ENCODE results near the gene TRAPPC2B. TPM values are rescaled to one million over a fixed set of nuclear protein-coding genes. Genes with fewer than 3 reads are reported as not detected.

TRAPPC2B gene
- total RNA-seq, 4 donors from 2014 or later, result 15.3 to 22.9 (median 16.9) TPM

GRCh38 chr19:57321751-57322150 lies 41.6 kb upstream of the TRAPPC2B start:
- TF ChIP-seq, protein P1, sequence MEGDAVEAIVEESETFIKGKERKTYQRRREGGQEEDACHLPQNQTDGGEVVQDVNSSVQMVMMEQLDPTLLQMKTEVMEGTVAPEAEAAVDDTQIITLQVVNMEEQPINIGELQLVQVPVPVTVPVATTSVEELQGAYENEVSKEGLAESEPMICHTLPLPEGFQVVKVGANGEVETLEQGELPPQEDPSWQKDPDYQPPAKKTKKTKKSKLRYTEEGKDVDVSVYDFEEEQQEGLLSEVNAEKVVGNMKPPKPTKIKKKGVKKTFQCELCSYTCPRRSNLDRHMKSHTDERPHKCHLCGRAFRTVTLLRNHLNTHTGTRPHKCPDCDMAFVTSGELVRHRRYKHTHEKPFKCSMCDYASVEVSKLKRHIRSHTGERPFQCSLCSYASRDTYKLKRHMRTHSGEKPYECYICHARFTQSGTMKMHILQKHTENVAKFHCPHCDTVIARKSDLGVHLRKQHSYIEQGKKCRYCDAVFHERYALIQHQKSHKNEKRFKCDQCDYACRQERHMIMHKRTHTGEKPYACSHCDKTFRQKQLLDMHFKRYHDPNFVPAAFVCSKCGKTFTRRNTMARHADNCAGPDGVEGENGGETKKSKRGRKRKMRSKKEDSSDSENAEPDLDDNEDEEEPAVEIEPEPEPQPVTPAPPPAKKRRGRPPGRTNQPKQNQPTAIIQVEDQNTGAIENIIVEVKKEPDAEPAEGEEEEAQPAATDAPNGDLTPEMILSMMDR (IDR thresholded peaks at IDR 0.05), result no peak
- DNase-seq (ENCODE audit: low spot score) (no peak), ATAC-seq (ENCODE audit: low FRiP score) (no peak)

- TF ChIP-seq, protein P1 (IDR thresholded peaks at IDR 0.05), result no peak
- ATAC-seq (ENCODE audit: low FRiP score) (no peak), DNase-seq (ENCODE audit: low spot score) (no peak)
Measured at GRCh38 chr19:57324992-57325391, 38.4 kb upstream of the TRAPPC2B start.

- ATAC-seq (ENCODE audit: low FRiP score) (no peak), DNase-seq (ENCODE audit: low spot score) (no peak)
- TF ChIP-seq, protein P1 (IDR thresholded peaks at IDR 0.05), result no peak
Measured at GRCh38 chr19:57327993-57328392, 35.4 kb upstream of the TRAPPC2B start.

GRCh38 chr19:57334191-57334590 lies 29.2 kb upstream of the TRAPPC2B start:
- ATAC-seq (ENCODE audit: low FRiP score), result no peak
- TF ChIP-seq, protein P1 (IDR thresholded peaks at IDR 0.05), result no peak

DNA sequence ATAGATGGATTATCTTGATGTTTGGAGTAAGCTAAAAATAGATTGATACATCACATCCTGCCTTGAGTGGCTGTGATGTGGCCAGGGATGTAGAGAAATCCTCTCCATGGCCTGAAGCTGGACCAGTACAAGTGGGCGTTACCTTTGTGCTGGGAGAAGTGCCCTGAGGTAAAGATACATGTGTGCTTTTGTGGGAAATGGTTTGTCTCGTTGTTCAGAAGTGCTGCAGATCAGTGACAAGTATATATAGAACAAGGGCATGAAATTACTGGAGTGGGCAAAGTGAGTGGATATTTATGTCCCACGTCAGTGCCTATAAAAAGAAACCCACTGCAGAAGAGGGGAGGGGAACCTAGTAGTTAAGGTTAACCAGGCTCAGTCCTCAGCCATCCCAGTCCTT lies 24.5 kb upstream of the TRAPPC2B start:
- TF ChIP-seq, protein P1 (IDR thresholded peaks at IDR 0.05), result no peak
- DNase-seq (ENCODE audit: low spot score) (no peak), ATAC-seq (ENCODE audit: low FRiP score) (no peak)

More at GRCh38 chr19:57334191-57334590, 29.2 kb upstream of the TRAPPC2B start:
- DNase-seq (ENCODE audit: low spot score), result no peak

GRCh38 chr19:57342582-57342981 lies 20.8 kb upstream of the TRAPPC2B start:
- TF ChIP-seq, protein P1 (IDR thresholded peaks at IDR 0.05), result no peak
- ATAC-seq (ENCODE audit: low FRiP score) (no peak), DNase-seq (ENCODE audit: low spot score) (no peak)

- ATAC-seq (ENCODE audit: low FRiP score), result no peak
- TF ChIP-seq, protein P1 (IDR thresholded peaks at IDR 0.05), result no peak
Measured at GRCh38 chr19:57348136-57348535, 15.2 kb upstream of the TRAPPC2B start.

More at GRCh38 chr19:57348136-57348535, 15.2 kb upstream of the TRAPPC2B start:
- no peak for DNase-seq (ENCODE audit: low spot score)

All from omental fat pad (tissue), 4 donors.